Measurements from ENCODE around the gene RBBP5. TPM values are rescaled to one million over a fixed set of nuclear protein-coding genes. Genes with fewer than 3 reads are reported as not detected.

The RBBP5 gene
- total RNA-seq, 4 donors from 2014 or later = 11.8 to 18.1 (median 15.9) TPM

- no peaks in the 10 kb centered on the region for H3K27me3 ChIP-seq
- no peak for TF ChIP-seq CTCF (IDR thresholded peaks at IDR 0.05)
- peaks cover 0 to 24% (median 0%) of the 10 kb centered on the region in 3 donors for H3K4me1 ChIP-seq
Measured at GRCh38 chr1:205065666-205066065, 56.1 kb downstream of the RBBP5 start.

GRCh38 chr1:205064741-205065316 is 56.9 kb downstream of the RBBP5 start:
- WGBS, 2 donors (ENCODE audit: low coverage in 1 of 2) = 98% methylated on average over 6 of the region's 9 CpGs; no CpG with 5 or more reads in 1 of the 2 donors
- H3K9me3 ChIP-seq = no peaks in the 10 kb centered on the region
- H3K36me3 ChIP-seq = peaks cover 0 to 6% of the 10 kb centered on the region in 2 donors
- ATAC-seq = no peak
- TF ChIP-seq POLR2A (IDR thresholded peaks at IDR 0.05) (no peak), EP300 (IDR thresholded peaks at IDR 0.05) (no peak), POLR2AphosphoS5 (IDR thresholded peaks at IDR 0.05) (no peak), CTCF (IDR thresholded peaks at IDR 0.05) (no peak)
- no peaks in the 10 kb centered on the region for H3K27me3 ChIP-seq
- no peak overlapping the region for H3K4me3 ChIP-seq
- peaks cover 0 to 24% (median 0%) of the 10 kb centered on the region in 3 donors for H3K4me1 ChIP-seq
- no peak overlapping the region for H3K27ac ChIP-seq

More at GRCh38 chr1:205065666-205066065, 56.1 kb downstream of the RBBP5 start:
- Histone ChIP-seq H3K4me3 (no peak overlapping the region), H3K36me3 (peaks cover 0 to 6% of the 10 kb centered on the region in 2 donors), H3K27ac (no peak overlapping the region), H3K9me3 (no peaks in the 10 kb centered on the region)
- WGBS, 2 donors (ENCODE audit: low coverage in 1 of 2) = 60 to 80% methylated on average over 1 of the region's 14 CpGs
- no peak for ATAC-seq

GRCh38 chr1:205064301-205064700 is 57.5 kb downstream of the RBBP5 start:
- Histone ChIP-seq H3K4me3 (no peak overlapping the region), H3K27ac (no peak overlapping the region), H3K36me3 (peaks cover 0 to 6% of the 10 kb centered on the region in 2 donors), H3K27me3 (no peaks in the 10 kb centered on the region), H3K9me3 (no peaks in the 10 kb centered on the region), H3K4me1 (peaks cover 0 to 24% (median 0%) of the 10 kb centered on the region in 3 donors)
- TF ChIP-seq EP300 (IDR thresholded peaks at IDR 0.05) = no peak
- 88% methylated on average over 10 of the region's 11 CpGs; no CpG with 5 or more reads in 1 of the 2 donors for WGBS, 2 donors (ENCODE audit: low coverage in 1 of 2)
- no peak for ATAC-seq

GRCh38 chr1:205062895-205063294 is 58.9 kb downstream of the RBBP5 start:
- TF ChIP-seq EP300 (IDR thresholded peaks at IDR 0.05) (no peak), POLR2A (IDR thresholded peaks at IDR 0.05) (no peak), POLR2AphosphoS5 (IDR thresholded peaks at IDR 0.05) (no peak)
- peaks cover 0 to 11% (median 0%) of the 10 kb centered on the region in 3 donors for H3K4me1 ChIP-seq
- H3K36me3 ChIP-seq = peaks cover 0 to 6% of the 10 kb centered on the region in 2 donors
- H3K9me3 ChIP-seq = no peaks in the 10 kb centered on the region
- ATAC-seq = no peak
- H3K4me3 ChIP-seq = no peak overlapping the region
- H3K27me3 ChIP-seq = no peaks in the 10 kb centered on the region
- WGBS, 2 donors (ENCODE audit: low coverage in 1 of 2) = 100% methylated on average over 2 to 3 of the region's 3 CpGs
- H3K27ac ChIP-seq = no peak overlapping the region

- H3K36me3 ChIP-seq = peaks cover 0 to 6% of the 10 kb centered on the region in 2 donors
- no peak for ATAC-seq
- H3K9me3 ChIP-seq = no peaks in the 10 kb centered on the region
- peaks cover 0 to 11% (median 0%) of the 10 kb centered on the region in 3 donors for H3K4me1 ChIP-seq
- no peaks in the 10 kb centered on the region for H3K27me3 ChIP-seq
- WGBS, 2 donors (ENCODE audit: low coverage in 1 of 2) = no CpG with 5 or more reads among the region's 8 CpGs
- TF ChIP-seq POLR2AphosphoS5 (IDR thresholded peaks at IDR 0.05) (no peak), POLR2A (IDR thresholded peaks at IDR 0.05) (no peak), CTCF (IDR thresholded peaks at IDR 0.05) (no peak), EP300 (IDR thresholded peaks at IDR 0.05) (no peak)
- no peak overlapping the region for H3K27ac ChIP-seq
- no peak overlapping the region for H3K4me3 ChIP-seq
Measured at GRCh38 chr1:205062319-205062718, 59.5 kb downstream of the RBBP5 start.

GRCh38 chr1:205061665-205062069 is 60.1 kb downstream of the RBBP5 start:
- peak; percentile 43 for ATAC-seq
- no peak for TF ChIP-seq POLR2AphosphoS5 (IDR thresholded peaks at IDR 0.05)
- no peak for TF ChIP-seq POLR2A (IDR thresholded peaks at IDR 0.05)
- TF ChIP-seq CTCF (IDR thresholded peaks at IDR 0.05) = peak in 3 of 4 experiments; percentile 70 to 89 (median 78)
- Histone ChIP-seq H3K4me3 (no peak overlapping the region), H3K4me1 (peaks cover 0 to 11% (median 0%) of the 10 kb centered on the region in 3 donors), H3K27ac (no peak overlapping the region), H3K27me3 (no peaks in the 10 kb centered on the region), H3K36me3 (peaks cover 0 to 6% of the 10 kb centered on the region in 2 donors), H3K9me3 (no peaks in the 10 kb centered on the region)
- 0% methylated on average over 1 to 4 of the region's 13 CpGs for WGBS, 2 donors (ENCODE audit: low coverage in 1 of 2)
